ENCODE measurements around the gene MYL6B.
A peak's percentile ranks its signal among the peaks of the same experiment; 100 is the strongest.

MYL6B gene

DNA sequence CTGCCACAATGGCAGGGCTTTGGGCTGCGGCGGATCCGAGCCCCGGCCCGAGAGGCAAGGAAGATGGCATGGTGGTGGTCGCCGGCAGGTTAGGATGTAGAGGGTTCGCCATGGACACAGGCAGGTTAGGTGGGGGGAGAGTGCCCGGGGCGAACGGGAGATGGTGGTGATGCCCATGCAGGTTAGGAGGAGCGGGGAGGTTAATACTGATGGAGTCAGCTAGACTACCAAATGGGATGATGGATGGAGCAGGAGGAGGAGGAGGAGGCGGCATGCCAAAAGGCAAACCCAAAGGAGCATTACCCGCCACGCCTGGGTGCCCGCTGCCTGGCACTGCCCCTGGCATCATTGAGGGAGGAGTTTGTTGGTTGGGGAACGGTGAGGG lies 11.9 kb downstream of the MYL6B start:
- Histone ChIP-seq H3K4me1 (ENCODE audit: control insufficient read depth in 2 of 2, insufficient read depth in 2 of 2, low read length in 2 of 2) (peaks cover 16 to 20% of the 10 kb centered on the region in 2 donors), H3K27ac (ENCODE audit: low read depth in 2 of 2, low read length in 2 of 2) (no peak overlapping the region), H3K27me3 (ENCODE audit: control insufficient read depth in 2 of 2, insufficient read depth in 2 of 2, low read length in 2 of 2) (no peaks in the 10 kb centered on the region), H3K9me3 (ENCODE audit: control insufficient read depth in 2 of 2, low read length in 2 of 2) (no peaks in the 10 kb centered on the region), H3K36me3 (ENCODE audit: control insufficient read depth in 2 of 2, insufficient read depth in 2 of 2, low read length in 2 of 2) (peaks cover 76% of the 10 kb centered on the region in 2 donors), H3K9ac (ENCODE audit: low read depth in 1 of 2, low read length in 2 of 2) (no peak overlapping the region), H3K4me3 (ENCODE audit: low read length in 2 of 2) (no peak overlapping the region)

DNA sequence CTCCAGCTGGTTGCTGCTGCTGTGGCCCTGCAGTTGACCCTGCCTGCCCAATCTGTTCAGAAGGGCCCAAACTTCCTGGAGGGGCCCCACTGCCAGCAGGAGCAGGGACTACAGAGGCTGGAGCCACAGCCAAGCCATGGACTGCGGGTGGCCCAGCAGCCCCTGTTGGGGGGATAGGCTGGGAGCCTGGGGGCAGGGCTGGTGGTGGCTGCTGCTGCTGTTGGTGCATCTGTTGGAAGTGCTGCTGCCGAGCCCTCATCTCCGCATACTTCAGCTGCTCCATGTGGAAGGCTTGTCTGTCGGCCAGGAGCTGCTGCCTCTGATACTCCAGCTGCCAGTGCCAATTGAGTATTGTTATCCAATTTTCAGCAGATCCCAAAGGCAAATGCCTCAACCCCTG lies 13.0 kb downstream of the MYL6B start:
- H3K9ac ChIP-seq (ENCODE audit: low read depth in 1 of 2, low read length in 2 of 2) = no peak overlapping the region
- H3K27ac ChIP-seq (ENCODE audit: low read depth in 2 of 2, low read length in 2 of 2) = no peak overlapping the region
- H3K4me3 ChIP-seq (ENCODE audit: low read length in 2 of 2) = no peak overlapping the region
- peaks cover 6 to 10% of the 10 kb centered on the region in 2 donors for H3K4me1 ChIP-seq (ENCODE audit: control insufficient read depth in 2 of 2, insufficient read depth in 2 of 2, low read length in 2 of 2)
- no peaks in the 10 kb centered on the region for H3K27me3 ChIP-seq (ENCODE audit: control insufficient read depth in 2 of 2, insufficient read depth in 2 of 2, low read length in 2 of 2)
- peaks cover 77 to 78% of the 10 kb centered on the region in 2 donors for H3K36me3 ChIP-seq (ENCODE audit: control insufficient read depth in 2 of 2, insufficient read depth in 2 of 2, low read length in 2 of 2)
- H3K9me3 ChIP-seq (ENCODE audit: control insufficient read depth in 2 of 2, low read length in 2 of 2) = no peaks in the 10 kb centered on the region

- no peaks in the 10 kb centered on the region for H3K27me3 ChIP-seq (ENCODE audit: control insufficient read depth in 2 of 2, insufficient read depth in 2 of 2, low read length in 2 of 2)
- no peak overlapping the region for H3K4me3 ChIP-seq (ENCODE audit: low read length in 2 of 2)
- no peaks in the 10 kb centered on the region for H3K4me1 ChIP-seq (ENCODE audit: control insufficient read depth in 2 of 2, insufficient read depth in 2 of 2, low read length in 2 of 2)
- H3K27ac ChIP-seq (ENCODE audit: low read depth in 2 of 2, low read length in 2 of 2) = no peak overlapping the region
- no peaks in the 10 kb centered on the region for H3K9me3 ChIP-seq (ENCODE audit: control insufficient read depth in 2 of 2, low read length in 2 of 2)
- peaks cover 74 to 76% of the 10 kb centered on the region in 2 donors for H3K36me3 ChIP-seq (ENCODE audit: control insufficient read depth in 2 of 2, insufficient read depth in 2 of 2, low read length in 2 of 2)
- H3K9ac ChIP-seq (ENCODE audit: low read depth in 1 of 2, low read length in 2 of 2) = no peak overlapping the region
These were observed 16.9 kb downstream of the MYL6B start for GRCh38 chr12:56169229-56169759.

- Histone ChIP-seq H3K4me1 (ENCODE audit: control insufficient read depth in 2 of 2, insufficient read depth in 2 of 2, low read length in 2 of 2) (no peaks in the 10 kb centered on the region), H3K27ac (ENCODE audit: low read depth in 2 of 2, low read length in 2 of 2) (no peak overlapping the region), H3K4me3 (ENCODE audit: low read length in 2 of 2) (no peak overlapping the region), H3K36me3 (ENCODE audit: control insufficient read depth in 2 of 2, insufficient read depth in 2 of 2, low read length in 2 of 2) (peaks cover 70 to 78% of the 10 kb centered on the region in 2 donors), H3K9me3 (ENCODE audit: control insufficient read depth in 2 of 2, low read length in 2 of 2) (no peaks in the 10 kb centered on the region), H3K9ac (ENCODE audit: low read depth in 1 of 2, low read length in 2 of 2) (no peak overlapping the region), H3K27me3 (ENCODE audit: control insufficient read depth in 2 of 2, insufficient read depth in 2 of 2, low read length in 2 of 2) (no peaks in the 10 kb centered on the region)
These were observed 20.5 kb downstream of the MYL6B start for GRCh38 chr12:56172839-56173238.

DNA sequence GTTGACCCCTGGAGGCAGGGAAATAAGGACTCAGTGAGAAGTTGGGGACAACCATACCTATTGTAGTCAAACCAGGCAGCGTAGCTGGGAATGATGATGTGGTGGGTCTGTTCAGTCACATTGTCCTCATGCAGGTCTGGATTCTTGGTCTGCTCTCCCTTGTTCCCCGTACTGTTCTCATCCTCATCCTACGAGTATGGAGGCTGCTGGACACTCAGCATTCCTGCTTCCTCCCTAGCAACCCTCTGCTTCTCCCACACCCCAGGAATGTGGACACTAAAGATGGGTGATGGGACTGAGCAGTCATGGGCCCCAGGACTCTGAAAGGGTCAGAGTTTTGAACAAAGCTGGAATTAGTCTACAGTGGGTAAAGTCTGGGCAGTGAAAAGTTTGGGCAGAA lies 26.0 kb downstream of the MYL6B start:
- no peak overlapping the region for H3K27ac ChIP-seq (ENCODE audit: low read depth in 2 of 2, low read length in 2 of 2)
- H3K9me3 ChIP-seq (ENCODE audit: control insufficient read depth in 2 of 2, low read length in 2 of 2) = no peaks in the 10 kb centered on the region
- no peak overlapping the region for H3K9ac ChIP-seq (ENCODE audit: low read depth in 1 of 2, low read length in 2 of 2)
- no peak overlapping the region for H3K4me3 ChIP-seq (ENCODE audit: low read length in 2 of 2)
- no peaks in the 10 kb centered on the region for H3K4me1 ChIP-seq (ENCODE audit: control insufficient read depth in 2 of 2, insufficient read depth in 2 of 2, low read length in 2 of 2)
- H3K27me3 ChIP-seq (ENCODE audit: control insufficient read depth in 2 of 2, insufficient read depth in 2 of 2, low read length in 2 of 2) = no peaks in the 10 kb centered on the region
- peaks cover 60 to 69% of the 10 kb centered on the region in 2 donors for H3K36me3 ChIP-seq (ENCODE audit: control insufficient read depth in 2 of 2, insufficient read depth in 2 of 2, low read length in 2 of 2)

DNA sequence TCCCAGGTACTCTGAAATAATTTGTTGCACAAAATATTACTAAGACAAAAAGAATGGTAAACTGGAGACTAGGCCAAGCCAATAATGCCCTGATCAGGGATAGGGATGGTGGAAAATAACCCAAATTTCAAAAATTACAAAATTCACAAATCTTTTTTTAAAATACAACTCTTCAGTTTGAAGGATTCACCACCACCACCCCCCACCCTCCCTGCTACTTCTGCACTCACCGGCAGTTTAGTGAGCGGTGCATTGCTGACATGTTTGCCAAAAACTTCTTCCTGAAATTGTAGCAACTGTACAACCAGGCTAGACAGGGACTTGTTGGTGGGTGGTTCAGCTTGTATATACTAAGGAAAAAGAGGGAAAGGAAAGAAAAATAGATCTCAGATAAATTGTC lies 34.6 kb downstream of the MYL6B start:
- Histone ChIP-seq H3K9ac (ENCODE audit: low read depth in 1 of 2, low read length in 2 of 2) (no peak overlapping the region), H3K9me3 (ENCODE audit: control insufficient read depth in 2 of 2, low read length in 2 of 2) (no peaks in the 10 kb centered on the region), H3K27me3 (ENCODE audit: control insufficient read depth in 2 of 2, insufficient read depth in 2 of 2, low read length in 2 of 2) (no peaks in the 10 kb centered on the region), H3K36me3 (ENCODE audit: control insufficient read depth in 2 of 2, insufficient read depth in 2 of 2, low read length in 2 of 2) (peaks cover 24 to 35% of the 10 kb centered on the region in 2 donors), H3K4me3 (ENCODE audit: low read length in 2 of 2) (no peak overlapping the region), H3K4me1 (ENCODE audit: control insufficient read depth in 2 of 2, insufficient read depth in 2 of 2, low read length in 2 of 2) (peaks cover 13 to 18% of the 10 kb centered on the region in 2 donors), H3K27ac (ENCODE audit: low read depth in 2 of 2, low read length in 2 of 2) (no peak overlapping the region)

DNA sequence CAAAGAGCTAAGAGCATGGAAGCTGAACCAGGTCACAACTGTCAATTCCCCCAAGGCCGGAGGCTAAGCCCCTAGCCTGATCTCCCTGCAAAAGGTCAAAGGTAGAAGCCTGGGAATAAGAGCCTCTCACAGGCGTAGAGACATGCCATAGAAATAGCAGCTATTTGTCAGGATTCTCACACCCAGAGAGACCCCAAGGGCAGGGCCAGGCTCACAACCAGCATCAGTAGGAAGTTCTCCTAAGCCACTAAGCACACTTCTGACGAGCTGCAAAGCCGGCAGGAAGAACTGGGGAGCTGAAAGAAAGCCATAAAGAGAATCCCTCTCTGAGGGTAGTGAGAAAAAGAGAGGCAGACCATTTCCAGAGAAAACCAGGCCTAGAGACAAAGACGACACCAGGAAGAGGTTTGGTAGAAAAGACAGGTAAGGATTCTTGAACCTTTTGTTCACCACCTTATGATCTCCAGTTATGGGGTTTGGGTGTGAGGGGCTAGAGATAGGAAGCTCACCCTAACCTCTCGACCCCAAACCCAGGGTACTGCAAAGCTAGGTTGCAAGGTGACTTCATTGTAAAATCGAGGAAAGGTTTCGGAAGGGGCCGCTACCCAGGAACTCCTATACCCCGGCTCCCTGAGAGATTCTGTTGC lies 35.9 kb downstream of the MYL6B start:
- H3K27ac ChIP-seq (ENCODE audit: low read depth in 2 of 2, low read length in 2 of 2) = peak overlapping the region; percentile 78 to 80
- peaks cover 13 to 18% of the 10 kb centered on the region in 2 donors for H3K4me1 ChIP-seq (ENCODE audit: control insufficient read depth in 2 of 2, insufficient read depth in 2 of 2, low read length in 2 of 2)
- peaks cover 20 to 30% of the 10 kb centered on the region in 2 donors for H3K36me3 ChIP-seq (ENCODE audit: control insufficient read depth in 2 of 2, insufficient read depth in 2 of 2, low read length in 2 of 2)
- H3K9me3 ChIP-seq (ENCODE audit: control insufficient read depth in 2 of 2, low read length in 2 of 2) = no peaks in the 10 kb centered on the region
- H3K9ac ChIP-seq (ENCODE audit: low read depth in 1 of 2, low read length in 2 of 2) = peak overlapping the region; percentile 75 to 84
- H3K27me3 ChIP-seq (ENCODE audit: control insufficient read depth in 2 of 2, insufficient read depth in 2 of 2, low read length in 2 of 2) = no peaks in the 10 kb centered on the region
- peak overlapping the region; percentile 77 to 88 for H3K4me3 ChIP-seq (ENCODE audit: low read length in 2 of 2)

DNA sequence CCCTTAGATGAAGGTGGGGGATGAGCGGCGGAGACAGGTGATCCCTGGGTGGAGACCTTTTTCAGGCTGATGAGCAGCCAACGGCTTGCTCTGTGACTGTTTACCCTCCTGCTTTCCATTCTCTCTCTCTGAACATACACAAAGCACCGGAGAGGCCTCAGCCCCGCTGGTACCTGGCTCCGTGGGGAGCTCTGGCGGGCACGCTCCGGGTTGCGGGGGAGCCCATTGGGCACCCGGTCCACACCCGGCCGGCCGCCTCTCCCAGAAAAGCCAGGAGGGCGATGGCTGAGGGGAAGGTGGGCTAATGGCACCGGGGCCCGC lies 36.4 kb downstream of the MYL6B start:
- Histone ChIP-seq H3K4me3 (ENCODE audit: low read length in 2 of 2) (peak overlapping the region; percentile 77 to 88), H3K27ac (ENCODE audit: low read depth in 2 of 2, low read length in 2 of 2) (peak overlapping the region; percentile 78 to 80), H3K9me3 (ENCODE audit: control insufficient read depth in 2 of 2, low read length in 2 of 2) (no peaks in the 10 kb centered on the region), H3K4me1 (ENCODE audit: control insufficient read depth in 2 of 2, insufficient read depth in 2 of 2, low read length in 2 of 2) (peaks cover 13 to 18% of the 10 kb centered on the region in 2 donors), H3K36me3 (ENCODE audit: control insufficient read depth in 2 of 2, insufficient read depth in 2 of 2, low read length in 2 of 2) (peaks cover 16 to 25% of the 10 kb centered on the region in 2 donors), H3K27me3 (ENCODE audit: control insufficient read depth in 2 of 2, insufficient read depth in 2 of 2, low read length in 2 of 2) (no peaks in the 10 kb centered on the region), H3K9ac (ENCODE audit: low read depth in 1 of 2, low read length in 2 of 2) (peak overlapping the region; percentile 75 to 84)

DNA sequence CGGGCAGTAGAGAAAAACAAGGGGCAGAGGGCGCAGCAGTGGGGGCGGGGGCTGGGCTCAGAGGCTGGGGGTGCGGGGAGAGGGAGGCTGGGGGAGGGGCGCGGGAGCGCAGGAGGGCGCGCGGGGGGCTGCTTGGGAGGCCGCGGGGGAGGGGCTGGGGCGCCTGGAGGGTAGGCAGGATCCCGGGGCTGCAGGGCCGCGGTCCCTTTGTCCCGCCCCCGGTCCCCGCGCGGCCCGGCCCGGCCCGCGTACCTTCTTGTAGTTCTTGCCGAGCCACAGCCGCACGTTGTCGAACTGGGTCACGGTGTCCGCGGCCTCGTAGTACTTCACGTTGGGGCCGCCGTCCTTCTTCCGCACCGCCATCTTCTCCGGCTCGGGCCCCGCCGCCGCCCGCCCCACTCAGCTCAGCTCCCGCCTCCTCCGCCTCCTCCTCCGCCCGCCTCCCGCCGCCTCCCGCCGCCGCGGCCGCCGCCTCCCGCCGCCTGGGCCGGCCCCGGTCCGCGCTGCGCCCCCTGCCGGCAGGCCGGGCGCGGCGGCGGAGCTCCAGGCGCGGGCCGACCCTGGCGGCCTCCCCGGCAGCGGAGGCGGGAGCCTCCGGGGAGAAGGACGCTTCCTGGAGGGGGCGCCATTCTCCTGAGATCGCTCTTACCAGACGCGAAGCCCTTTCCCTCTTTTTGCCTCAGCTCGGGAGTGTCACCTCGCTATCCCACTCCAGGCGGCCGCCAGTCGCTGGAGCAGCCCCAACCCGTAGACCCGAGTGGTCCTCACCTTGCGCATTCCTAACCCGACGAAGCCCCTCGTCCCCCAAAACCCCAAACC lies 36.9 kb downstream of the MYL6B start, which contains the start of gene SMARCC2:
SMARCC2 (minus strand) TSS at position 385 of the 819 bp plus-strand sequence; CDS start at position 363, 22 bp downstream.
- Histone ChIP-seq H3K36me3 (ENCODE audit: control insufficient read depth in 2 of 2, insufficient read depth in 2 of 2, low read length in 2 of 2) (peaks cover 12 to 19% of the 10 kb centered on the region in 2 donors), H3K4me3 (ENCODE audit: low read length in 2 of 2) (peak within 1 kb of the TSS; percentile 91 to 98), H3K27ac (ENCODE audit: low read depth in 2 of 2, low read length in 2 of 2) (peak within 1 kb of the TSS; percentile 97), H3K9me3 (ENCODE audit: control insufficient read depth in 2 of 2, low read length in 2 of 2) (no peaks in the 10 kb centered on the region), H3K27me3 (ENCODE audit: control insufficient read depth in 2 of 2, insufficient read depth in 2 of 2, low read length in 2 of 2) (no peaks in the 10 kb centered on the region), H3K4me1 (ENCODE audit: control insufficient read depth in 2 of 2, insufficient read depth in 2 of 2, low read length in 2 of 2) (peaks cover 13 to 18% of the 10 kb centered on the region in 2 donors), H3K9ac (ENCODE audit: low read depth in 1 of 2, low read length in 2 of 2) (peak within 1 kb of the TSS; percentile 93 to 98)

All from mucosa of rectum (tissue), 2 donors.